Hepatic stellate cell (primary cell): Measurements from ENCODE around the gene KLHL29.

Experiments used
- DNase-seq: peaks from one replicate; pipeline ENCODE4 v3.0.0; 2011; ENCODE audit warnings: low spot score

KLHL29 gene

GRCh38 chr2:23659773-23660172, 274.8 kb downstream of the KLHL29 start:
- no peak for DNase-seq

DNA sequence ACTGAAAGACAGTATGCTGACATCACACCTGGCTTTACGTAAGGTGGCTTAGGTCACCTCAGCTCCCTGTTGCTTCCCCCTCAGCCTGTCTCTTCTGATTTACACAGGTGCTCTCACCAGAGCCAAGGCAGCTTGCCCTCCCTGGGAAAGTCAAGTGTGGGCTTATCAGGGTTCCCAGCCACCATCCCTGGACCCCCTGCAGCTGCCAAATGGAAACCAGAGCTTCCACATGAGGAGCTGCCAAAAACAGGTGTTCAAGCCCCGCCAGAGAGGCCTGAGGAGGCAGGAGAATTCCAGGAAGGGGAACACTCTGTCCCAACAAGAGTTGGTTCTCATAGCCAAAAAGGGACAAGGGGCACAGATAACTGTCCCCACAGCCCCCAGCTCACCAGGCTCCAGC, 275.3 kb downstream of the KLHL29 start:
- no peak for DNase-seq

DNA sequence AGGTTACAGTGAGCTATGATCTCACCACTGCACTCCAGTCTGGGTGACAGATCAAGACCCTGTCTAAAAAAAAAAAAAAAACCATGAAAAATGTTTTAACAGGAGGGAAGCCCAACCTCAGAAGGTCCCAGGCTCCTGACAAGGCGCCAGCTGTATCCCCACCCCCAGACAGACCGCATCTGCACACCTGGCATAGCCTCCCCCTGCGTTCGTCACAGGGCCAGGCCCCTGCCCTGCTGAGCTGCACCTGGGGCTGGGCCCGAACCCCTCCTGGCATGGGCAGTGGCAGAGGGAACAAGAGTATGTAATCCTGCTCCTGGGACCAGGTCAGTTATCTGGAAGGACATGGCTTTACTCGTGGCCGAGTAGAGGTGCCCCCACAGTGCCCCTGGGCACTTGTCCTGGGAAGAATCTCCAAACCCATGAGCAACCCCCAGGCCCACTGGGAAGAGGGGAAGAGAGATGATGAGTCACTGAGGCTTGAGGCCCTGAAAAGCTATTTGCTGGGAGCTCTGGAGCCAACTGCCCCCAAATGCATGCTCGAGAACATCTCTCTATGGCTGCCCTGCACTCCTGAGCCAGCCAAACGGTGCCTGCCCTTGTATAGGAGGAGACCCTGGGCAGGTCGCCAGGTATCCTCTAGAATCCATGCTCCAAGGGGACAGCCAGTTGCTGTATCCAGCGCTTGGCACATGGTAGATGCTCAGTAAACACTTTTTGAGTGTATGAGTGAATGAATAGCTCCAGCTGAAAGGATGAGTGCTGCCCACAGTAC, 276.5 kb downstream of the KLHL29 start:
- no peak for DNase-seq

DNA sequence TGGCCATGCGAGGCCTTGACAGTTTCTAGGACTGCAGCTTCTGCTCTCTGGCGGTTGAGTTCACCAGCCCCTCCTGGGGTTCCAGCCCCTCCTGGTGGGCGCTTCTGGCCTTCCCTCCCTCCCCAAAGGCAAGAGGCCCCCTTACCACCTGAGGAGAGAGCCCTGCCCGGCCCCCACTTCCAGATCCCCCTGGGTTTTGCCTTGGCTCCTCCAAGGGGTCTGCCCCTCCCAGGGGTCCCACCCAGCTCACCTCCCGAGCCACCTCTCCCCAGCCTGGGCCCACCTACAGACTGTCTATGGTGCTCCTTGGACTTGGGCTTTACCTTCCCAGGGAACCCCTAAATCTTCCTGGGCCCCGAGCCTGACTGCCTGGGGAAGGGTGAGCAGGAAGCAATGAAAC, 277.5 kb downstream of the KLHL29 start:
- no peak for DNase-seq

- peak; percentile 20 for DNase-seq
Measured at GRCh38 chr2:23662941-23663920, 278.3 kb downstream of the KLHL29 start.

DNA sequence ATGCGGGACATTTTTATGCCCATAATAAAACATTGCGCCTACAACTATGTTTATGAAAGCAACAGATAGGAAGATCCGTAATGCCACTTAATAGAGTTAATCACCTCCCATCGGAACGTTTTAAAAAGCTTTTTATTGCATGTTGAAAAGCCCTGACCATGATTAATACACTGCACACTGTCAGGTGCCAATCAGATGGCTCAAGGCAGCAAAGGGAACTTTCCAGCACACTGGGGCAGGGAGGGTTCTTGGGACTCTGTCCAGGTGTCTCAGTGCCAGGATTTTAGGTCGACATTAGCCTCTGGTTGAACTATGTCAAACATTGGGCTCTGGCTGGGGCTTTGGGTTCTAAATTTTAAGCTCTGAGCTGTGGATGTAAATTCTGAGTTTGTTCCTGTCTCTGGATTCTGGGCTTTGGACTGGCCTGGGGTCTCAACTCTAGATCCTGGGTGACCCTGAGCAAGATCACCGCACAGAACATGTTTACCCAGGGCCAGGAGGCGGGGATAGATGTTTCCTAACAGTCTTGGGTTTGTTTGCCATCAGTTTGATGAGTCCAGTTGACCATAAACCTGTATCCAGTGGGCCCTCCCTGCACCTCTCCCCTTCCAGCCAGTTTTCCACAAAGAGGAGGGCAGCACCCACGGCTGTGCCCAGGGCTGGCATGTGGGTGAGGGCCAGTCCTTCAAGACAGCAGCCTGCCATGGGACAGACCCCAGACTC, 279.2 kb downstream of the KLHL29 start:
- no peak for DNase-seq

DNA sequence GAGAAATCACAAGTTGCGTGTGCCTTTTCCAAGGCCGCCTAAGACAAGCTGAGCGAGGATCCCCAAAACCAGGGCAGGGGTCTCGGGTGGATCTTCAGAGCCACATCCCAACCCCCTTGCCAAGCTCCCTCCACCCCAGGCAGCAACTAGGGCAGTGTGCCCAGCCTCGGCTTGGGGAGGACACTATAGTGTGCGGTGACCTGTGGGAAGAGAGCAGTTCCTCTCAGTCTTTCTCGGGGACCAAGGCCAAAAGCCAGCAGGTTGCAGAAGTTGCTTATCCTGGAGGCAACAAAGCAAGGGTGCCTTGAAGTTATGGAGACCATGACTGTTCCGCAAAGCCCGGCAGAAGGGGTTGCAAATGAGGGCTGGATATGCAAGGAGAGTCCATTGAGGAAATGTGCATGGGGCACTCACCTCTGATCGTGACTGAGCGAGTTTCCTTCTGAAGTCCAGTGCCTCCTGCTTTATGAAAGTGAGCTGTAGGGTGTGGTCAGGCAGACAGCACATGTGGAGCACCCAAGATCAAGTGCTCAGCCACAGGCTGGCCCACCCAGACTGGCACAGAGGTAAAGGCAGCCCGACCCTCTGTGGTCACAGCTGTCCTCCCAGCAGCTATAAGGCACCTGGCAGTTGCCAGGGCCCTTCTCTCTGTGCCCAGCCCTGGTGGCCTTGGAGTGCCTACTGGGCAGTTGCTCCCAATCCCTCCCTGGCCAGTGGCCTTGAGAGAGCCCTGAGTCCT, 281.4 kb downstream of the KLHL29 start:
- no peak for DNase-seq

DNA sequence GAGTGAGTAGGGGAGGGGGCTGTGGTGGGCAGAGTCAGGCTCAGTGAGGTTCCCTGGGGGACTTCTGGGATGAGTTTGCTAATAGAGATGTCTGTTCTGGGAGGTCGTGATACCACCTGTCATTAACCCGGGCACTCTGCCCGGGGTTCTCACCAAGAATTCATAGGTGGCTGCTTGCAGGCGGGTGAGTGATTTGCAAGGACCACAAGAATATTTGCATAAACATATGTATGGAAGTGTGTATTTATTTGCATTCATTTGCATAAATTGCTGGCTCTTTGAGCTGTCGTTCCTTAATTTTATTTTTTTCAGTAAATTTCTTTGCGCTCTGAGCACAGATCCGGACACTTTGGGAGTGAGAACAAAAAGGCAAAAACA, 282.0 kb downstream of the KLHL29 start:
- DNase-seq = no peak

DNA sequence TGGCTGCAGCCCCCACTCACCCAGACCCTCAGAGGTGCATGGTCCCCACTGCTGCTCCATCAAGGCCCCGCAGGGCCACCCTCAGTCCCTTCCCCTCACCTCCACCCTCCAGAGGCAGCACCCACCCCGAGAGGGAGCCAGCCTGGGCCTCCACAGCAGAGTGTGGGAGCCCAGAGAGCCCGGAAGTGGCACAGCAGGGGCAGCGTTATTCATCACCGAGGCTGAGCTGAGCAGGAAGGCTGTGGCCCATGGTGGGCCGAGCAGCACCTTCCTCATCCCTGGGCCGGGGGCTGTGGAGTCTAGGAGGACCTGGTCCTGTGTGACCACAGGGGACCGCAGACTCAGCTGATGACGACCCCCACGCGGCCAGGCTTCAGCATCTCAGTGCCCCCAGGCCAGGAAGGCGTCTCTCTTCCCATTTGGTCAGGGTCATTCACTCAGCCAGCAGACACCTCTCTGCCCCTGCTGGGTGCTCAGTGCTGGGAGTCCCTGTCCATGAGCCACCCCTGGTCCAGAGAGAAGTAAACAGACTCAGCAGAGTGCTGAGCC, 283.9 kb downstream of the KLHL29 start:
- DNase-seq = no peak

DNA sequence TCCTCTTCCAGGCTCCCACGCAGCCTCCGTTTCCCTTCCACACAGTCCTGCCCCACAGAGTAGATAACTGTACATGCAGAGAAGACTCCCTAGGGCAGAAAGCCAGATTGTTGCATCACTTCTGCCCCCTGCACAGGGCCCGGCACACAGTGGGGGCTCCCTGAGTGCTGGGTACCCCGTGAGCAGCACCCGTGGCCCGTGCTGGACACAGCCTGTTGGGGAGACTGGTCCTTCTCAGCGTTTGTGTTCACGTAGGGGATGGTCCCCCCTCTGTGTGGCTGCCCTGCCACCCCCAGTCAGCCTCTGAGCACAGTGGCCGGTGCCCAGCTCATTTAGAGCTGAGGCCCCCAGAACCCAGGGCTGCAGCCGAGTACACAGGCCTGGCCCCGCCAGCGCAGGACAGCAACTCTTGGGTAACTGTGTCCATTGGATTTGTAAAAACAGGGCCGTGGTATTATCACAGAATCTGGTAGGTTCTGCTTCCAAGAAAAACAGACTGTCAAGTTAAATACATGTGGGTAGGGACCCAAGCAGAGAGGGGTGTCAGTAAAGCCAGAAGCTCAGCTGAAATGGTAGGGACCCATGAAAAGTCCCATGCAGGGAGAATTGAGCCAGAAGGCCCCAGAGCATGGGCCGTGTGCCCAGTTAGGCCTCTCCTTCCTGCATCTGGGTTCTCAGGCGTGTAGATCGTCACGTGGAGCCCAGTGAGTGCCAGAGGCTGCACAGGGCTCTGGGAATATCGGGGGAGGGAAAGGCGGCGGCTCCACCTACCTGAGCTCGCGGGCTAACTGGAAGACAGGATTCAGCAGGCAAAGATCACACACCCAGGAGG, 284.6 kb downstream of the KLHL29 start:
- DNase-seq = no peak

GRCh38 chr2:23670245-23670592, 285.2 kb downstream of the KLHL29 start:
- DNase-seq = no peak

DNA sequence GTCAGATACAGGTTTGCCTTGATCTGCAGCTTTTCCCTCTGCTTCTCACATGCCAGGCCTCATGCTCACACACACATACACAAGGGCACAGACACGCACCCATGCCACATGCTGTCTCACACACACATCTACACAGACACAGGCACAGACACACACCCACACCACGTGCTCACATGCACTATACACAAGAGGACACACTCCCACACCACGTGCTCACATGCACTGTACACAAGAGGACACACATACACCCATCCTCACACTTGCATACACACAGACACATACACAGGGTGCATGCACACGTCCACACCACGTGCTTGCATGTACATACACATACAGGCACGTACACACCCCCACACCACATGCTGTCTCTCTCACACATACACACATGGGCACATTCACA, 288.1 kb downstream of the KLHL29 start:
- no peak for DNase-seq

DNA sequence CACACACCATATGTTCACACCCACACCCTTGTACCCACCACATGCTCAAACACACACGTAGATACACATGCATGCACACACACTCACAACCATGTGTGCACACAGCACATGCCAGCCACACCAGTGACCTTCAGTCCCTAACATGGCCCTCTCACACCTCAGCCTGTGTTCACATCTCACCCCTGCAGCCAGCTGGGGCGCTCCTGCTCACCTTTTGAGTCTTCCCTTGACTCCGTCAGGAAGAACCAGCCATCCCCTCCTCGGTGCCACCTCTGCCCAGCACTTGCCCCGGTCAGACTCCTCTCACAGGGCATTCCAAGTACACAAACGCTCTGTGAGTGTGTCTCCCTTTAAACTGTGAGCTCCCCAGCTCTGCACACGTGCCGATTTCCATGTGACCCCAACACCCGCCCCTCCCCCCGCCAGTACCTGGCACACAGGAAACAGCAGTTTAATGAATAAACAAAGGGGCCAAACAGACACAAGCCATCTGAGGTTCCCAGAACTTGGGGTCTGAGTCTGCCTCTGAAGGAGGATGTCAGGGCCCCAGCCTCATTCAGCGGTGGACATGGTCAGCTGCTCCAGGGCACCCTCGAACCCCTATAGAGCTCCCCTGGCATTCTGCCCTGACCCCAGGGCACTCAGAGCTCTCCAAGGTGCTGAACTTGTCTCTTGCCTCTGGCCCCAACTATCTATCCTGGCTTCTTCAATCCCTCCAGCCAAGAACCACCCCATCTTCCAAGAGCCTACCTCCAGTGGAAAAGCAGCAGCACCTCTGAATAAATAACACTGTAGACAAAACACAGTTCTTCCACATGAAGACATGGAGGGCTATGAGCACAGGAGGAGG, 289.1 kb downstream of the KLHL29 start:
- no peak for DNase-seq

DNA sequence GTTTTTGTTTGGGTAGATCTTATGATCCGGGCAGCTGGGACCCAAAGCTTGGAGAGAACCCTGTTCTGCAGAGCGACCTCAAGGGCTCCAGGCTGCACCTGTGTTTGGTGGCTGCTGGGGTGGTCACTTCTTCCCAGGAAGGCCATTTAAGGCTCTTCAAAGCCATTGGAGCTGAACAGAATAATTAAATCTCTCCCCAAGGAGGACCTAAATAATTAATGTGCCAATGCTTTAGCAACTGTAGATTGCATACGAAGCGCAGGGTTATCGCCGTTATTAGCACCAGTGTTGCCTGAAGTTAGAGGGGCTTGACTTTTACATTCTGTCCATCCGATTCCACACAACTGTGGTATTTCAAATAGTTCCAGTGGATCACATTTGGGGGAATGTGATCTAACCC, 290.5 kb downstream of the KLHL29 start:
- DNase-seq = no peak

DNA sequence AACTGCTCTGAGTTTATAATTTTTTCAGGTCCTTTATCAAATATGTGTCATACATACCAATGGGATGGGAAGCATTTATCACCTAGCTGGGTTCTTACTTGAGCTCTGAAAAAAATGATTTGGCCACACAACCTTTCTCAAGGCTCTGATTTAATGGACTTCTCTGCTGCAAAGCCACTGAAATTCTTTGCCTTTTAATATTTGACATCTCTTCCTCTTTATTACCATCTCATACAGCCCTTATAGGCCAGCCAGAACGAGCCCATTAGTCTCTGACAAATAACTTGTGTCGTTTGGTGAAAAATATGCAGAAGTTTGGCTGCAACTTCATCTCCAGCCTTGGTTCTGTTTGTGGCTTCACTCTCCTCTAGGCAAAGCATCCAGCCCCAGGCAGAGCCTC, 292.9 kb downstream of the KLHL29 start:
- no peak for DNase-seq

GRCh38 chr2:23679044-23679443, 294.1 kb downstream of the KLHL29 start:
- no peak for DNase-seq

GRCh38 chr2:23680951-23681350, 296.0 kb downstream of the KLHL29 start:
- DNase-seq = no peak

DNA sequence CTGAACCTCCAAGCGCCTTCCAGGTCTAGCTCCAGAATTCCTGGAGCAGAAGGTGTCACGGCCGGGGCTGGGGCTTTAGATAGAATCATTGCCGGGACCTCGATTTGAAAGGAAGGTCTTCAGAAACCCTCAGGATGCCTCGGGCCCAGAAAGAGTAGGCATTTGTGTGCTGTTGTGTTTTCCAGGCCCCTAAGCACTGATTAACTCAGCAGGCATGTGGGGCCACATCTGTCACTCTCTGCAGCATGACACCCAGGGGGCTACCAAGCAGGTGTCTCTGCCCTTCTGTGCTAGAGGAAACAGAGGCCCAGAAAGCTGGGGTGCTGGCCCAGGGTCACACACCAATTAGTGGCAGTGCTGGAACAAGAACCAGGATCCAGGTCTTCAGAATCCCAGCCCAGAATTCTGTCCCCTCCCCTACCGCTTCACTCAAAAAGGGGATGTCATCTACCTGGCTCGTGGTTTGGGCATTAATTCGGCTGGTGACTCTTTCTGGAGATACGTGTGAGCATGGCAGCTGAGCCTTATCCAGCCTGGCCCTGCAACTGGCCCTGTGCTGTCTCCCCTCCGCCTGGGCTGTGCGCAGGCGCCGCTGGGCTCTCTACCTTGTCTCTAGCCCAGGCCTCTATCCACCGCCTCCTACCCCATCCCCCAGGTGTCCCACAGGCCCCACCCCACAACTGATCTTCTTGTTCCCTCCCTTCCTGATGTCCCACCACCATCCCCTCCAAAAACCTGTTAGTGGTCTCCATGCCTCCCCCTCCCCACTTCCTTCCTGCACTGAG, 296.6 kb downstream of the KLHL29 start:
- DNase-seq = no peak

- DNase-seq = no peak
Measured at GRCh38 chr2:23682481-23682880, 297.5 kb downstream of the KLHL29 start.
